GM13977 (cell line): ENCODE results near the gene TPM1.

Source experiments
- DNase-seq: peaks from one replicate; pipeline ENCODE4 v3.0.0; 2012; ENCODE audit warnings: low spot score
- CTCF ChIP-seq: IDR thresholded peaks from 2 replicates; pipeline ENCODE4 v1.5.1; 2012; ENCODE audit warnings: mild to moderate bottlenecking, control low read depth; ENCODE audit not compliant: insufficient read depth; ENCODE audit errors: extremely low read depth, missing control alignments
- in situ Hi-C: fragments of 300-500 bp; cut with MboI; formaldehyde crosslinking; loops from one replicate; pipeline ENCODE4 v1.12.0; 2022; ENCODE audit warnings: low sequenced_read_pairs, low pct_unique_long_range_greater_than_20kb, mixed read lengths, inconsistent platforms; ENCODE audit not compliant: unreplicated experiment

Gene TPM1

DNA sequence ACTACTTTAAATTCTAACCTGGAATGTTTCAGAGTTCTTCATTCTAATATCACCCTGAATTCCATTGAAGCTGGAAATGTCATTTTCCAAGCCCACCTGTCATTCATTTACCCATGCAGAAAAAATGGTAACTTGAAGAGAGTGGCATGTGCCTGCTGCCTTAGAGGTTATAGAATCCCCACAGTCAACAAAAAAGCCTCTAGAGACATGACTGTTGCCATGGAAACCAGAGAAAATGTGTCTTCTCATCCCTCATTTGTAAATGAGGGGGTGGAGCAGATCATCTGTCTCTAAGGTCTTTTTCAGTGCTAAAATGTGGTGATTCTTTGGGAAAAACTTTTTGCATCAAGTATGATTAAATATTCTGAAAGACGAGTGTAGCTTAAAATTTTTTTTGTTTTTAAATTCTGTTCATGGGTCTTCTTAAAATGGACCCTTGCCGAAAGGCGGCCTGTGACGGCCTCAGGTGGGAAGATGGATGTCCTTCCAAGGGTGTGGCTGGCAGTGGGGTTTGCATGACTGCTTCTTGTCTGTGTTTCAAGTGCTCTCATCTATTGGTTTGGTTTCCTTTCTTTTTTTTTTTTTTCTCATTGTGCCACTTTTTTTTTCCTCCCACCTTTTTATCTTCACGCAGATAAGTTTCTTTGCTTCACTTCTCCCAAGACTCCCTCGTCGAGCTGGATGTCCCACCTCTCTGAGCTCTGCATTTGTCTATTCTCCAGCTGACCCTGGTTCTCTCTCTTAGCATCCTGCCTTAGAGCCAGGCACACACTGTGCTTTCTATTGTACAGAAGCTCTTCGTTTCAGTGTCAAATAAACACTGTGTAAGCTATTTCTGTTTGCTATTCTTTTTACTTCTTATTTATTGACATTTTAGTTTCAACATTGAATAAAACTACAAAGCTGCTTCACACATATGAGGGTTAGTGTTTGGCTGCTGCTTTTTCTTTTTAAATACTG is 23.0 kb downstream of the TPM1 start:
- no peak for DNase-seq
- in situ Hi-C loops: no loop called here
- no peak for TF ChIP-seq CTCF

GRCh38 chr15:63066272-63066671 is 23.7 kb downstream of the TPM1 start:
- in situ Hi-C loops: no loop called here
- TF ChIP-seq CTCF: no peak
- no peak for DNase-seq

DNA sequence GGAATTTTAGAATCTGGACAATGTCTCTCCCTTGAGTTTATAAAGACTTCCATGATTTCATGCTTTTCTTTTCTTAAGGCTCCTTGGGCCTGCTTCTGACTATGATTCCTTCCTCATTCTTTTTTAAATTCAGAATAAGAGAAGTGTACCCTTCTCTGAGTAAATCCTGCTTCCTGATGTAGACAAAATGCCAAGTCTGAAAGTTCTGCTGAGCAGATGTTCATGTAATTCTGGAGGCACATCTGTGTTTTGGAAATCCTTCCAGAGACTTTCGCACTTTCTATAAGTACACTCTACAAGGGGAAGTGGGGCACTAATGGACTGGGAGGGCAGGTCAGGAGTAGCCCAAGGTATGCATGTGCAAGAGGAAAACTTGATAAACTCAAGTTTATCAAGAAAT is 24.8 kb downstream of the TPM1 start:
- TF ChIP-seq CTCF: no peak
- in situ Hi-C loops: no loop called here
- DNase-seq: no peak

DNA sequence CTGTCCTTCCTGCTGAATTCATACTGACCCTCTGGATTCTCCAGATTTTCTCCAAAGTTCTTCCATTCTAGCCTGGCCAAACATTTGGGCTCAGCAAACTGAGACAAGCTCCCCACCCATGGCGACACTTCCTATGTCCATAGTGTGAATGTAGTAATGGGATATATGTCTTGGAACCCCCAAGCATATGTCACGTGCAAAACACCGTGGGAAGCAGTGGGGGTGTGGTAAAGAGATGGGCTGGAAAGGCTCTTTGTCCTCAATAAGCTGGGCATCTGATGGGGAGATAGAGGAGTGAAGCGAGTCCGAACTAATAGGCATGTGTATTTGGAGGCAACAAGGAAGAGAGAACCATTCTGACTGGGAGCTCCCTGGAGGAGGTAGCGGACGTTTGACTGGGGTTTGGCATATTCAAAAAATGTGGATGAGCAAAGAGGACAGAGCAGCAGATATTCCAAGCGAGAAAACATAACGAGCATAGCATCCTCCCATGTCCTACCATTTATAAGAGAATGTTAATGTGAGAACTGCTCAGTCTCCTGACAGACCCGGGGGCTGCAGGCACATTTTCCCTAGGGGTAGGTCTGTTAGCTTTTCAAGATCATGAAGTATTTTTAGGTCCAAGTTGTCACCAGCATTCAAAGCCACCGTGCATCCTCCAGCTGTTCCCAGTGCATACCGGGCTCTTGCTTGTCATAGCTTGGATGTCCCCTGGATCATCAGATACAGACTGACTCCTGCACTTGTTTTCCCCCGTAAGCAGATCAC is 25.6 kb downstream of the TPM1 start:
- in situ Hi-C loops: no loop called here
- DNase-seq: no peak
- TF ChIP-seq CTCF: no peak

- in situ Hi-C loops: no loop called here
- TF ChIP-seq CTCF: no peak
- DNase-seq: no peak
These were observed 27.1 kb downstream of the TPM1 start for GRCh38 chr15:63069616-63070090.

DNA sequence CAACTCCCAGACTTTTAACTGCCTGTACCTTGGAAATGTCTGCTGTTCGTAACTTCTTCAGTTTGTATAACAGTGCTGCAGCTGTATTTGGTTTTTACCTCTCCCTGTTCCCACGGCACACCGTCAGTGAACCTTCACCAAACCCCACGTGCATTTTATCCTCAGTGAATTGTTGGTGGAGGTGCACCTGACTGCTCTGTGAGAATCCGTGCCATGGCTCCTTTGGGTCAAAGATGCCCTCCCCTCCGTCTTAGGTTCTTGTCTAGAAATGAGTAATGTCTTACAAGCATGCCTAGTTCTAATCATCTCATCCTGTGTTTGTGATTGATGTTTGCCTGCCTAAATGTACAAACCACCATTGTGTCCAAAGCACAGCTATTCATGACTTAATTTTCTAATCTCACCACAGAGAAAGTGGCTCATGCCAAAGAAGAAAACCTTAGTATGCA is 28.2 kb downstream of the TPM1 start:
- TF ChIP-seq CTCF: no peak
- in situ Hi-C loops: no loop called here
- DNase-seq: no peak
